AG08395 (cell line): ENCODE measurements around the gene SLC25A51.

Experiments
- DNase-seq: peaks from one replicate; pipeline ENCODE4 v3.0.0; 2012; ENCODE audit warnings: mixed read lengths, low spot score

Gene SLC25A51

DNA sequence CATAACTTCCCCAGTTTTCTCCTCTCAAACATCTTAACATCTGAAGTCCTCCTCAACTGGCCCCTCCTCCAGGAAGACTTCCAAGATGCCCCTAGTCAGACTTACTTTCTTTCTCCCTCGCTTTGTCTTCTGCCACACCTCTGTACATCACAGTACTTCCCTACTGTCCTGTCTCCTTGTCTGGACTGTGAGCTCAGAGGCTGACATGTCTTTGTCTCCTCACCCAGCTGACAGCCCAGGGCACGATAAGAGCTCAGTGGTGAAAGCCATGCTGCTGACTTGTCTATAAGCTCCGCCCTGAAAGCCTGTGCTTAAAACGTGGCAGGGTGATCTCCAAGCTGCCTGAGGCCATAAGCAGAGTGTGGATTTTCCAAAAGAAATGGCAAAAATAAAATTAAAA, 33.0 kb upstream of the SLC25A51 start:
- peak; percentile 80 for DNase-seq

DNA sequence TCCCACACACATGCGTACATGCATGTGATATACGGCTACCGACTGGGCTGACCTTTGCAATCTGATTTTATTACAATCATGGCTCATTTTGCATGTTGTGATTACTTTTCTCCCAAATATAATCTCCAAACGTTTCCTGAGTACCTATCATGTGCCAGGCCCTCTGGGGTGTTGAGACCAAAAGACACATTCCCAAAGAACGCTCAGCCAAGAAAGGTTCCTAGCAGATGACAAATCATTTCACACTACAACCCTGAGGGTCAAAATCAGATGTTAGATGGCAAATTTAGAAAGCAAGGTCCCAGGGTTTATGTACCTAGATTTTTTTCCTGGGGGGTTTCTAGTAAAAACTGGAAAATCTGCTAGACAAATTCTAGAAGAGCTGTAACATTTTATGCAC, 32.4 kb upstream of the SLC25A51 start:
- DNase-seq: no peak

GRCh38 chr9:37935096-37935495, 31.2 kb upstream of the SLC25A51 start:
- DNase-seq: no peak

DNA sequence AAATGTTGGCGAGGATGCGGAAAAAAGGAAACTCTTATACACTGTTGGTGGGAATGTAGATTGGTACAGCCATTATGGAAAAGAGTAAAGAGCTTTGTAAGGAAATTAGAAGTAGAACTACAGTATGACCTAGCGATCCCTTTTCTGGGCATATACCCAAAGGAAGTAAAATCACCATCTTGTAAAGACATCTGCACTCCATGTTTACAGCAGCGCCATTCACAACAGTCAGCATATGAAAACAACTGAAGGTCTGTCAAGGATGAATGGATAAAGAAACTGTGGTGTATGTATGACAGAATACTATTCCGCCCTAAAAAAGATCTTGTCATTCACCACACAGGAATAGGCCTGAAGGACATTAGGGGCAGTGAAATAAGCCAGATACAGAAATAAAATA, 27.7 kb upstream of the SLC25A51 start:
- DNase-seq: no peak

DNA sequence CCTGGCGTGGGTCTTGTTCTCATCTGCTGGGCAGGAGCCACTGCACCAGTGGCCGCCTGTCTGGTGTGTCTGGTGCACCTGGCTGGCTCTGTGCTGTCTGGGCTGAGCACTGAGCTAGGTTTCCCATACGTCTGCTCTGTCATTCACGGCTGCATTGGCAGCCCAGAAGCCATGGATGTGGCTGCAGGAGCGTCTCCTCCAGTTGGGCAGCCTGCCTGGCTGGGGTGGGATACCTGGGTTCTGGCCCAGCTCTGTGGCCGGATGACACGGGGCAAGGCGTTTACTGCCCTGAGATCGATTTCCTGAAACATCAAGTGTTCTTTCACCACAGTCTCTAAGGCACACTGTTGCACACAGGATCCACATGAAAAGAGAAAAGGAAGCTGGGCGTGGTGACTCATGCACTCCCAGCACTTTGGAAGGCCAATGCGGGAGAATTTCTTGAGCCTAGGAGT, 25.5 kb upstream of the SLC25A51 start:
- DNase-seq: no peak

- no peak for DNase-seq
Observed at GRCh38 chr9:37928552-37929430, 24.9 kb upstream of the SLC25A51 start.

DNA sequence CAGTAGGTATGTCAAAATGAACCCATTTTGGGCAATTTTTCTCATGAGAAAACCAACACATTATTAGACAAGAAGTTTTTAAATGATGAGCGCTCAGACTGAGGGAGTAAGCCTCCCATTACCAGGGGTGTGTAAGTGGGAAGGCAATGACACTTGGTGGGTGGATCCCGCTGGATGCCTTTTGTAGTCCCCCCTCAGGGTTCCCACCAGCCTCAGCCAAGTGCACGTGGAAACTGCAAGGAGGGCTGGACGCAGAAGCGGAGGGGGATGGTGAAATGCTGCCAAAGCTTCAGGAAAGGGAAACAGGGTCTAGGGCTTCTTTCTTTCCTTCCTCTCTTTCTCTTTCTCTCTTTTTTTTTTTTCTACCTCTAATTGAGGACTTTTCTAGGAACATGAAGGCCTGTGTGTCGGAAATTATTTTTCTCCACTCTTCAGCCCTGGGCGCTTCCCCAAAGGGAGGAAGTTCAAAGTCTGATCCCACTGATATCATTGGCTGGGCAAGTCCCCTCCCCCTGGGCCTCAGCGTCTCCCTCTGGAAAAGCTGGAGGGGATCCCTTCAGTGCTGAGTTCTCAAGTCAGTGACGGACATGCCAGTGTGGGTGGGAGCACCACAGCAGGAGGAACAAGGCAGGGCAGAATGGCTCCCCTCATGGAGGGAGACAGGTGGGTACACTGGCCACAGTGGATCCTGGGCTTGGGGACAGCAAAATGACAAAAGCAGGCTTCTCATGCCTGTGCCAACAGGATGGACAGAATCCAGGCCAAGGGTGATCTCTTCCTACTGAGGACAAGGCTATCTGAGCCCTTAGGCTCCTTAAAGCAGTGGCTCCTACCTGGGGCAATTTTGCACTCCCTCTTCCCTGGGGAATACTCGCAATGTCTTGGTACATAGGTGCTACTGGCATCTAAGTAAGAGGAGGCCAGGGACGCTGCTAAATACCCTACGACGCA, 23.9 kb upstream of the SLC25A51 start:
- DNase-seq: no peak

DNA sequence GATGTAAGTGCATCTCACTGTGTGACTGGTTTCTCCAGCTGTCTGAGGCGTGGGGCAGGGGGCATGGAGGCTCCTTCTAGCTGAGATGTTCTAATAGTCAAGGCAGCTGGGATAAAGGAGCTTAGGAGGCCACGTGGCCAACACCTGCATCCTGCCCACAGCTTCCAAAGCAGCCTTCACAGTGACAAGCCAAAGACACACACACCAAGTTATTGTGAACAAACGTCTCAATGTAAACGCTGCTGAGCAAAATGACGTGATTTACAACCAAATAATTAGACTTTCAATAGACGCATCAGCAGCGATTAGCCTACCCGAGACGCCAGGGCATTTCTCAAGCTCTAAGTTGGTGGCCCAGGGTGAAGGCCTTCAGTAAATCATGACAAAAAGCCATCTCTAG, 23.2 kb upstream of the SLC25A51 start:
- no peak for DNase-seq

- DNase-seq: no peak
Observed at GRCh38 chr9:37926737-37927118, 22.8 kb upstream of the SLC25A51 start.

DNA sequence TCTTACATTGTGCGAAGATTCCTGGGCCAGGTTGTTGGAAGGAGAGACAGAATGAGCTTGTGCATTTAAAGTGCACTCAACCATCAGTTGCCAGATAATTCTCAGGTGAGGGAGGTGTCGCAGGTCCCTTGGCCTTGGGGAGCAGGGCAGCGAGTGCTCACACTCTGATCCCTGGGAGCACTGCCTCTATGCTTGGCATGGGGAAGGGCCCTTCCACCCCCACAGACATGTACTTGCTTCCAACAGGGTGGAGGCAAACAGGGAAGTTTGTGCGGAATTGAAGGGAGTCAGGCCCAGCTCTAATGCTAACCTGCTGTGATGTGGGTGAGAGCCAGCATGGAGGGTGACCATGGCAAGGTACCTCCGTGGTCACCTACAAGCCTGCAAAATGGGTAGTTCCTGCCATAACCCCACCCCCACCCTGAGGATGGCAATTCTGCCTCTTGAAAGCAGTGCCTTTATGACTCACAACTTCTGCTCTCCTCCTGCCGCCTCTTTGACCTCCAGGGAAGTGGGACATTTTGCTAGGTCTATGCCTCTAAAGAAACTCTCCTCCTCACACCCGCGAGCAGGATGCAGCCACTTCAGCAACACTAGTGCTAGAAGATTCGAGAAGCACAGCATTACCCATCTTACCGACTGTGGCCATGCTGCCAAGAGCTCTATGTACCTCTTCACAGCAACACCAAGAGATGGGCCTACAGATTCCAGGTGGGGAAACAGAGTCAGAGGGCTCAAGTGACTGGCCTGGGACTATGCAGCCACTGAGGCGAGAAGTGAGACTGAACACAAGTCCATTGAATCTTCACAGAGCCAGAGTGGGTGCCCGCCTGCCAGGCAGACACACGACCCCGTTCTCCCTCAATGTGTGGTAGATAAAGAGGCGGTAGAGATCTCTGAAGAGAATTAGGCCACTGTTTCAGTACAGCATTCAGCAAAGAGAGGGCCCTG, 22.1 kb upstream of the SLC25A51 start:
- DNase-seq: no peak

- DNase-seq: no peak
Observed at GRCh38 chr9:37925006-37925405, 21.1 kb upstream of the SLC25A51 start.

DNA sequence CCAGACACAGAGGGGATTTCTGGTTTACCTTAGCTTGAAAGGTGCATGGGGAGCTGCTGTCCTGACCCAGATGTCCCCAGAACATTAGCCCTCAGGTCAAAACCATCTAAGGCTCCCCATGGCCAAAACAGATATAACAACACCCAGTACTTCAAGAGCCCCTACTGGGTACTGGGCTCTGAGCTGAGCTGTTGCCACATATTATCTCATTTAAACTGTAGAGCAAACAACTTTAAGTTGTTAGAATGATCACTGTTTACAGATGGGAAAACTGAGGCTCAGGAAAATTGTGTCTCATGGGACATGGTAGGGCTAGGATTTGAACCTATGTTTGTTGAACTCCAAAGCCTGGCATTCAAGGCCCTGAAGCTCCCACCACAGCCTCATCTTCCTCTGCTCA, 20.6 kb upstream of the SLC25A51 start:
- DNase-seq: no peak

DNA sequence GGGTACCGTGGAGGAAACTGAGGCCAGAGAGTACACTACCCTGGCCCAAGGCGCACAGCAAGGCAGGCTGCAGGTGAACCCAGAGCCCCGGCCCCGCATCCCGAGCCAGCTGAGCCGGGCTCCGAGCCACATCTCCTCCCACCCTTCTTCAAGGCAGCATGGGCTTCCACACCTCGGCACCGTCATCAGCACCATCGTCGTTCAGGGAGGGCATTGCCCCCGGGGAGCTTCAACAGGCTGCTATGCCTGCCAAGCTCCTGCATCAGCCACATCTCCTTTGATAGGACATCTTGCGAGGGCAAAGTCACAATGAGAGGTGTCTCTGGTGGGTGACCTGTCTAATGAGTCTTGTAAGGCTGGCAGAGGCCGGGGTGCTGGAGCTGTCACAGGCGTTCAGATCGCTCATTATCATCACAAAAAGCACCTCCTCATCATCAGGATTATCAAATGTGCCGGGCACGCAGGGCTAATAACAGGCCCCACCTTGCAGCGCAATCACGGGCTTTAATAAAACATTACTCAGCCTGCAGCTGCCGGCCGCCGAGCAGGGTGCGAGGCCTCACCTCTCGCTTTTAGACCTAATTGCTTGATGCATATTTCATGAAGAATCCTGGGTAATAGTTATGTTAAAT, 20.0 kb upstream of the SLC25A51 start:
- no peak for DNase-seq

DNA sequence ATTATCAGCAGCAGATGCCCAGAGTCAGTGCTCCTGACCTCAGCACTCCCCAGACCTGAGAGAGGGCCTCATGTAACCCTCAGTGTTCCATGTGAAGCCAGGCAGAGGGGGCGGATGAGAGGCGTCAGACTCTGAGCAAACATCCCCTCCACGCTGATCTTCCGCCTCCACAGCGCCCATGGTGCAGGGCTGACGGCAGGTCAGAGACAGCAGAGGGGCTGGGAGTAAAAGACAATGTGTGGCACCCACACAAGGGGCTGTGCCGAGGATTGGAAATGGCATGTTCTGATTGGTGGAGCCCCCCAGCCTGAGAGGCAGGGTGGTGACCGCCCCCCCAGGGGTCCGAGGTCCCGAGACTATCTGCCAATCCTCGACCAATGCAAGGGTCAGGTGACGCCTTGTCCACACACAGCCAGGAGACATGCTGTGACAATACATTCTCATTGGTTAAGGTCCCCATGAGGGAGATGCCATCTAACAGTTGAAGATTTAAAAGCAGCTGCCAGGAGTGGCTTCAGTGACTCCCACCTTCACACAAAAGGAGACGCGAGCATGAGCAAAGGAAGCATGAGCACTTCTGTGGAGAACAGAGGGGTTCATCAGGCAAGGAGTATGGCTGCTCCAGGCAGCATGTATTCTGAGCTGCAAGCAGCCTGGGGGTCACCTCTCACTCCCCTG, 19.3 kb upstream of the SLC25A51 start:
- DNase-seq: no peak

DNA sequence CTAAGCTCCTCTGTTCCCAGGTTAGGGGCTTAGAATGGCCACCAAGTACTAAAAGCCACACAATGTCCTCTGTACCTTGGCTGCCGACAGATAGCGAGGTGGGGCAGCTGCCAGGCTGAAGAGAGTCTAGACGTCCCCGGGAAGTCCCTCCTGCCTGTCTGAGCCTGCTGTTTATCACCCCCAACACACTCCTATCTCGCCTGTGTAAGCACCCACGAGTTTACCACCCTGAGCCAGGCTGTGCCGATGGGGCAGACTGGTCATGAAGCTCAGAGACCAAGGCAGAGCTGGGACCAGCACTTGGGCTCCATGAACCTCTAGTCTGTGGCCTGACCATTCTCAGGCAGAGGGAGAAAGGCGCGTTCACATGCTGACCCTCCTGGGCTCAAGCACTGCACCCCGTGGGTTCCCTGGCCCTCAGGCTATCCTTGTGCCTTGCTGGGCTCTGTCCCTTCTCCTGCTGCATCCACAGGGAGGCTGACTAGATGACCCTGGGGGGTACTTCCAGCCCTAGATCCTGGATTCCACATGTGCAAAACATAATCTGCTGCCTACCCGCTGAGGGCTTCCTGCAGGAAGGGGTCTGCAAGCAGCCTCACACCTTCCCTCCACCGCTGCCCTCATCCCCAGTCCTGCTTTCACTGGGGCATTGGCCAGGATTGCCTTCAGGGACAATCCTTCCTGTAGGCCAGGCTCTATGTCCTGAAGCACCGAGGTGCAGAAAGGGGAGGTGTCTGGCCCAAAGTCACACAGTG, 18.6 kb upstream of the SLC25A51 start:
- DNase-seq: no peak

DNA sequence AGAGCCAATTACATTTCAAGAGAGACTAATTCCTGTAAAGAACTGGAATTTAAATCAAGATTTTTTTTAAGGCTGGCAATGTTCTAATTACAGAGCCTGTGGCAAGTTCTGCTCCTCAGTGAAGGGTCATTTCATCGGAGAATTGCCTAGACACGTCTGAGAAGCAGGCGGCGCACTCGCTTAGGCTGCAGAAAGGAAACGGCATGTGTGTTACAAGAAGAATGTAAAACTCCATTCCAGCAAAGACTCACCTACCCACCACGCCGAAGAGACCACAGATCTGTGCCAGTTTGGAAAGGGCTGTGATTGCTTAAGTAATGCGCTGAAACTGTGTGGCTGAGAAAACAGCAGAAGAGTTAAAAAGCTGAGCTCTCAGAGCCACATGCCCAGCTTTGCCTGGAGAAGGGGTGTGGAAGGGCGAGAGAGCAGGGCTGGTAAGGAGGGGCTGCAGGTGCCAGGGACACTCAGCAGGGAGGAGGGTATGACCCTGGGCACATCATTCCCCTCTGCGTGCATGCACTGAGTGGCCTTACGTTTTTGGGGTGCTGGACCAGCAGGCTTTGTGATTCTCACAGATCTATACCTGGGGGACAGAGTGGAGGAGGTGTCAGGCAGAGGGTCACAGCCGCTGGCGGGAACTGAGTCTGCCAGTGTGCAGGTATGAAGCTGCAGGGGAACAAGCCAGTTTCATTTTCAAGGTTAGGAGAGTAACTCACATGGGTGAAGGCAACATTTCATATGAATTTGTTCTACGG, 17.8 kb upstream of the SLC25A51 start:
- DNase-seq: no peak

DNA sequence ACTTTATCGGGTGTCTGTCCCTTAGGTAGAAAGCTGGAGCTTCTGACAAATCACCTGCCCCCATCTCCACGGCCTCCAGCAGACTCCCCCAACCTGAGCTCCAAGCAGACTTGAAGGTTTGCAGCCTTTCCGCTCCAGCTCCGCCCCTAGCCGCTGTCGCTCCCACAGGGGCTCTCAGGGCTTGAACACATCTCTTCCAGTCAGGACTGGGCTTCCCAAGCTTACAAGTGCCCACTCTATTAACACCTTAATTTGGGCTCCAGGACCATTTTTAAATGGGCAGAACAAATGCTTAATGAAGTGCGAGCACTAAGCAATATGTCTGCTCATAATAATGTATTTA, 17.2 kb upstream of the SLC25A51 start:
- DNase-seq: no peak

DNA sequence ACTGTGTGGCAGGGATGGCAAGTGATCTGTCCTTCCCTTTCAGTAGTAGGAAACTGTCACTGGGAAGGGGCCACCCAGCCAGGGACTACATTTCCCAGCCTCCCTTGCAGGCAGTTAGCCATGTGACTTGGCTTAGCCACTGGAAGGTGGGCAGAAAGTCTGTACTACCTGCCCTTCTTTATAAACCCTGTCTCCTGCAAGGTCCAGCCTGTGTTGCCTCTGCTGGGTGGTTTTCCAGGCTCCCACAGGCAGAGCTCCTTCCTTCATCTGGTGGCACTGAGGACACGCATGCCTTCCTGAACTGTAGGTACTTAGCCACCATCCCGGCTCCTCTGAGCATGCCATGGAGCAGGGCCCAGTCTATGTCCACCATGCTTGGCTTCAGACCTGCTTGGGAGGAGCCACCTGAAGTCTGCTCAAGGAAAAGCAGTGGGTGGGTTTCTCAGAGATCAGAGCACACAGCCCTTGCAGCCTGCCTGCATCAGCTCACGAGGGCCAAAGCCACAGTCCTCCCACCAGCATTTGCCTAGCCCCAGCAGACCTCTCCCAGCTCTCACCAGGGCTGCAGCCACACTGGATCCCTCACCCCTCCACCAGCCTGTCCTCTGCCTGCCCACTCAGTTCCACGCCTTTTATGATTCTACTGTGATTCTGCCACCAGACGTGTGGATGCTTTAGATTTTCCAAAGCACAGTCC, 16.7 kb upstream of the SLC25A51 start:
- DNase-seq: no peak

DNA sequence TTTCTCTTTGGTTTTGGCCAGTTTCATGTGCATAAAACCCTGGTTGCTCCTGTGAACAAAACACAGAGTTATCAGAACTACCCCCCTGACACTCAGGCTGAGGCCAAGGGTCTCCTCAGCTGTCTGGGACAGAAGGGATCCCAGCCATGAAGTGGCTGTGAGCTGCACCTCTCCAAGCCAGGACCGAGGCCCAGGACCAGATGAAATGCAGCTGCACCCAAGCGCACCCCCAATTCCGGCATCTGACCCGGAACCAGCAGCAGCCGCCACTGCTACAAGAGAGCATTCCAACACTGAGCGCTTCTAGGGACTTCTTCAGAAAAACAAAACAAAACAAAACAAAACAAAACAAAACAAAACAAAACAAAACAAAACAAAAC, 16.0 kb upstream of the SLC25A51 start:
- DNase-seq: no peak
